LHCN-M2 (cell line): ENCODE measurements around the gene BPIFA2. TPM values are rescaled to one million over a fixed set of nuclear protein-coding genes. Genes with fewer than 3 reads are reported as not detected.
A peak's percentile ranks its signal among the peaks of the same experiment; 100 is the strongest.

Source experiments
- DNase-seq: peaks from one replicate; pipeline ENCODE4 v3.0.0-alpha.2; 2012; ENCODE audit warnings: low read depth
- total RNA-seq: library from RNA; depleted of rRNA; stranded (reverse); fragments of >200 nt; gene quantifications from 2 replicates; pipeline ENCODE4 v1.2.3, GENCODE V29; 2014; rRNA removed

The BPIFA2 gene
- total RNA-seq, 1 experiment from 2014 or later: not detected

GRCh38 chr20:33192912-33193501, 25.0 kb downstream of the BPIFA2 start:
- DNase-seq: no peak

- DNase-seq: no peak
These were observed 31.1 kb downstream of the BPIFA2 start for GRCh38 chr20:33199026-33199425.

- no peak for DNase-seq
These were observed 34.5 kb downstream of the BPIFA2 start for GRCh38 chr20:33202451-33202850.

GRCh38 chr20:33203444-33203843, 35.5 kb downstream of the BPIFA2 start:
- DNase-seq: no peak

GRCh38 chr20:33209789-33210188, 41.8 kb downstream of the BPIFA2 start:
- DNase-seq: peak; percentile 47

- DNase-seq: no peak
These were observed 42.4 kb downstream of the BPIFA2 start for GRCh38 chr20:33210371-33210770.

- DNase-seq: peak; percentile 12
These were observed 44.0 kb downstream of the BPIFA2 start for GRCh38 chr20:33211817-33212424.

- no peak for DNase-seq
These were observed 49.1 kb downstream of the BPIFA2 start, which contains the start of gene BPIFA3 for GRCh38 chr20:33217052-33217451. Gene BPIFA3 (plus strand): TSS chr20:33217352. CDS start chr20:33217537, 185 bp downstream.

GRCh38 chr20:33224399-33224798, 56.4 kb downstream of the BPIFA2 start:
- DNase-seq: no peak

GRCh38 chr20:33229843-33230242, 61.9 kb downstream of the BPIFA2 start:
- DNase-seq: no peak

Other genes with a start within 250 kb of the BPIFA2 start
- gene SUN5, start 163.7 kb upstream of the BPIFA2 start, total RNA-seq: not detected in 2 replicates
- not detected in 2 replicates for gene BPIFB2, start 160.5 kb upstream of the BPIFA2 start, total RNA-seq
- not detected in 2 replicates for gene BPIFB6, start 136.5 kb upstream of the BPIFA2 start, total RNA-seq
- not detected in 2 replicates for gene BPIFB3, start 114.3 kb upstream of the BPIFA2 start, total RNA-seq
- not detected in 2 replicates for gene BPIFB4, start 88.5 kb upstream of the BPIFA2 start, total RNA-seq
- not detected in 2 replicates for gene BPIFA3, start 49.2 kb downstream of the BPIFA2 start, total RNA-seq
- not detected in 2 replicates for gene BPIFA1, start 67.8 kb downstream of the BPIFA2 start, total RNA-seq
- gene BPIFB1, start 115.1 kb downstream of the BPIFA2 start, total RNA-seq: not detected in 2 replicates
- 23.5 and 29.0 TPM in 2 replicates for gene CDK5RAP1, start 233.4 kb downstream of the BPIFA2 start, total RNA-seq